HAP-1 (cell line): Measurements from ENCODE around the gene PROX1.
"Not testable (repeated sequence)": the region's sequence is repeated elsewhere in the genome, so short reads cannot be mapped to it uniquely, and the experiment has no call there.

Source experiments
- DNase-seq, 2 experiments: peaks; one replicate each; pipeline ENCODE4 v3.0.0-alpha.2; 2016 to 2020; ENCODE audit warnings: low spot score in 2 of 2
- H3K27me3 ChIP-seq: fragments of 250-450 bp; sonication (Bioruptor Pico); 2 replicates; pipeline ENCODE4 v1.5.1; 2020; ENCODE audit warnings: low read depth, mild to moderate bottlenecking, moderate library complexity
- H3K36me3 ChIP-seq: fragments of 250-450 bp; sonication (Bioruptor Pico); replicated peaks from 2 replicates; pipeline ENCODE4 v1.5.1; 2020; ENCODE audit warnings: mild to moderate bottlenecking
- H3K4me1 ChIP-seq: fragments of 250-450 bp; sonication (Bioruptor Pico); 2 replicates; pipeline ENCODE4 v1.5.1; 2020; ENCODE audit warnings: mild to moderate bottlenecking
- H3K4me3 ChIP-seq: fragments of 250-450 bp; sonication (Bioruptor Pico); 2 replicates; pipeline ENCODE4 v1.5.1; 2020; ENCODE audit warnings: mild to moderate bottlenecking, moderate library complexity
- H3K9me3 ChIP-seq: fragments of 250-450 bp; sonication (Bioruptor Pico); 2 replicates; pipeline ENCODE4 v1.5.1; 2020; ENCODE audit warnings: mild to moderate bottlenecking, moderate library complexity
- in situ Hi-C: fragments of 300-500 bp; cut with MboI; formaldehyde crosslinking; loops from 3 replicates; pipeline ENCODE4 v1.14.3; 2020; ENCODE audit warnings: low sequenced_read_pairs, inconsistent platforms, mixed read lengths

PROX1 gene

GRCh38 chr1:214067397-214067796 lies 79.6 kb downstream of the PROX1 start:
- in situ Hi-C loops = no loop called here
- Histone ChIP-seq H3K36me3 (no peaks in the 10 kb centered on the region), H3K27me3 (peaks cover 11% of the 10 kb centered on the region; the same call in 1 of the 2 replicates), H3K4me1 (no peaks in the 10 kb centered on the region), H3K4me3 (no peak overlapping the region), H3K9me3 (no peaks in the 10 kb centered on the region)
- no peak for DNase-seq

- peaks cover 11% of the 10 kb centered on the region; the same call in 1 of the 2 replicates for H3K27me3 ChIP-seq
- H3K4me3 ChIP-seq = no peak overlapping the region
- no peaks in the 10 kb centered on the region for H3K9me3 ChIP-seq
- no peaks in the 10 kb centered on the region for H3K36me3 ChIP-seq
- H3K4me1 ChIP-seq = no peaks in the 10 kb centered on the region
- DNase-seq = no peak
- in situ Hi-C loops = no loop called here
These were observed 80.3 kb downstream of the PROX1 start for GRCh38 chr1:214067853-214068703.

GRCh38 chr1:214068979-214069378 lies 81.2 kb downstream of the PROX1 start:
- Histone ChIP-seq H3K4me3 (no peak overlapping the region), H3K4me1 (peaks cover under 1% of the 10 kb centered on the region; the same call in 1 of the 2 replicates), H3K9me3 (no peaks in the 10 kb centered on the region), H3K36me3 (no peaks in the 10 kb centered on the region), H3K27me3 (peaks cover 11% of the 10 kb centered on the region; the same call in 1 of the 2 replicates)
- in situ Hi-C loops = no loop called here
- no peak for DNase-seq

- Histone ChIP-seq H3K9me3 (no peaks in the 10 kb centered on the region), H3K36me3 (no peaks in the 10 kb centered on the region), H3K4me1 (peaks cover 3% of the 10 kb centered on the region; the same call in 1 of the 2 replicates), H3K27me3 (peaks cover 3% of the 10 kb centered on the region; the same call in 1 of the 2 replicates), H3K4me3 (no peak overlapping the region)
- no peak for DNase-seq
- in situ Hi-C loops = no loop called here
These were observed 83.7 kb downstream of the PROX1 start for GRCh38 chr1:214071469-214071868.

- Histone ChIP-seq H3K4me3 (no peak overlapping the region), H3K27me3 (no peaks in the 10 kb centered on the region; the same call in 1 of the 2 replicates), H3K4me1 (peaks cover 3% of the 10 kb centered on the region; the same call in 1 of the 2 replicates), H3K9me3 (no peaks in the 10 kb centered on the region), H3K36me3 (no peaks in the 10 kb centered on the region)
- no peak for DNase-seq
- in situ Hi-C loops = no loop called here
These were observed 84.8 kb downstream of the PROX1 start for GRCh38 chr1:214072426-214073157.

- Histone ChIP-seq H3K9me3 (no peaks in the 10 kb centered on the region), H3K4me1 (peaks cover 5% of the 10 kb centered on the region), H3K27me3 (no peaks in the 10 kb centered on the region), H3K4me3 (no peak overlapping the region), H3K36me3 (no peaks in the 10 kb centered on the region)
- DNase-seq = peak; percentile 10 to 35
- in situ Hi-C loops = no loop called here
These were observed 86.7 kb downstream of the PROX1 start for GRCh38 chr1:214074477-214074876.

GRCh38 chr1:214075305-214075998 lies 87.7 kb downstream of the PROX1 start:
- no peak for DNase-seq
- H3K36me3 ChIP-seq = no peaks in the 10 kb centered on the region
- in situ Hi-C loops = no loop called here
- no peak overlapping the region for H3K4me3 ChIP-seq
- H3K4me1 ChIP-seq = peaks cover 5% of the 10 kb centered on the region
- H3K9me3 ChIP-seq = no peaks in the 10 kb centered on the region
- H3K27me3 ChIP-seq = no peaks in the 10 kb centered on the region

- Histone ChIP-seq H3K27me3 (no peaks in the 10 kb centered on the region), H3K4me1 (peaks cover 5% of the 10 kb centered on the region), H3K4me3 (no peak overlapping the region), H3K36me3 (no peaks in the 10 kb centered on the region), H3K9me3 (no peaks in the 10 kb centered on the region)
- in situ Hi-C loops = no loop called here
- DNase-seq = no peak
These were observed 88.4 kb downstream of the PROX1 start for GRCh38 chr1:214075999-214076707.

GRCh38 chr1:214076708-214077065 lies 88.9 kb downstream of the PROX1 start:
- Histone ChIP-seq H3K36me3 (no peaks in the 10 kb centered on the region), H3K9me3 (no peaks in the 10 kb centered on the region), H3K27me3 (no peaks in the 10 kb centered on the region), H3K4me3 (no peak overlapping the region), H3K4me1 (peaks cover 5% of the 10 kb centered on the region)
- no peak for DNase-seq
- in situ Hi-C loops = no loop called here

GRCh38 chr1:214078950-214079349 lies 91.2 kb downstream of the PROX1 start:
- Histone ChIP-seq H3K4me3 (no peak overlapping the region), H3K9me3 (no peaks in the 10 kb centered on the region), H3K27me3 (no peaks in the 10 kb centered on the region), H3K4me1 (peaks cover 5% of the 10 kb centered on the region), H3K36me3 (no peaks in the 10 kb centered on the region)
- in situ Hi-C loops = no loop called here
- peak in 1 of 2 experiments; percentile 22 for DNase-seq

- DNase-seq = no peak
- Histone ChIP-seq H3K27me3 (no peaks in the 10 kb centered on the region), H3K9me3 (no peaks in the 10 kb centered on the region), H3K4me3 (no peak overlapping the region), H3K4me1 (no peaks in the 10 kb centered on the region), H3K36me3 (no peaks in the 10 kb centered on the region)
- in situ Hi-C loops = no loop called here
These were observed 97.6 kb downstream of the PROX1 start for GRCh38 chr1:214085325-214085724.

- H3K4me1 ChIP-seq = no peaks in the 10 kb centered on the region
- H3K36me3 ChIP-seq = no peaks in the 10 kb centered on the region
- no peak overlapping the region for H3K4me3 ChIP-seq
- no peaks in the 10 kb centered on the region for H3K9me3 ChIP-seq
- in situ Hi-C loops = no loop called here
- DNase-seq = peak in 1 of 2 experiments; percentile 13
- no peaks in the 10 kb centered on the region; the same call in 1 of the 2 replicates for H3K27me3 ChIP-seq
These were observed 99.2 kb downstream of the PROX1 start for GRCh38 chr1:214086945-214087344.

- H3K4me1 ChIP-seq, H3K9me3 ChIP-seq, H3K27me3 ChIP-seq, H3K4me3 ChIP-seq, DNase-seq, H3K36me3 ChIP-seq, in situ Hi-C loops: not testable (repeated sequence)
These were observed 101.2 kb downstream of the PROX1 start for GRCh38 chr1:214089003-214089402.
